ENCODE data around the gene FLT4.

DNA sequence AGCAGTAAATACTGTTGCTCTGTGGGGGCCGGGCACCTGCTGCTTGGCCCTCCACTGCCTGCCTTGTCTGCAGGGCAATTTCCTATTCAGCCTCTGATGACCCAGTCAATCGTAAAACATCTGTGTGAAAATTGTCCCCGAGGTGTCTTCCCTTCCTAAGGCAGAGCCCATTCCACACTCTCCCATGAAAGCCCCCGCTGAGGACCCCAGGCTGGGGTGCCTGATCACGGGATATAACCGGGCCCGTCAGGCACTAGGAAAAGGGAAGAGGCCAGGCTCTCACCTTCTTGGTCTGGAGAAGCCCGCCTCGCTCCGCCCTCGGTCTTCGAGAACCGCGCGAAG is 30.9 kb downstream of the FLT4 start:
- no peak for TF ChIP-seq YY1 (IDR thresholded peaks at IDR 0.05; ENCODE audit: insufficient read depth, insufficient read length)
- no peak for TF ChIP-seq ZNF274 (IDR thresholded peaks at IDR 0.05; ENCODE audit: low read depth, low read length)

All from NT2/D1 (cell line).